Ovary (tissue), 9 donors: ENCODE data around the gene CDH23. TPM values are rescaled to one million over a fixed set of nuclear protein-coding genes. Genes with fewer than 3 reads are reported as not detected.

Experiments
- DNase-seq, 5 donors: peaks; one replicate each; pipeline ENCODE4 v3.0.0-alpha.2; 2019 to 2020
- H3K27ac ChIP-seq, 2 donors: fragments of 200-600 bp; one replicate each; pipeline versions ENCODE4 v1.5.1 to v1.8.0; 2019 to 2022
- H3K27me3 ChIP-seq: fragments of 200-600 bp; one replicate; pipeline ENCODE4 v1.8.0; 2022
- H3K36me3 ChIP-seq: fragments of 200-600 bp; sonication (generic); one replicate; pipeline ENCODE4 v1.5.1; 2019
- H3K4me1 ChIP-seq: one replicate; pipeline ENCODE4 v1.8.1; 2013; ENCODE audit warnings: mild to moderate bottlenecking, moderate library complexity; ENCODE audit not compliant: insufficient read depth
- H3K4me3 ChIP-seq: fragments of 200-600 bp; sonication (generic); one replicate; pipeline ENCODE4 v1.5.1; 2017
- H3K9me3 ChIP-seq, 2 donors: fragments of 200-600 bp in 1 of 2; sonication (generic) in 1 of 2; one replicate each; pipeline versions ENCODE4 v1.5.1 to v1.8.1; 2013 to 2019; ENCODE audit warnings: mild to moderate bottlenecking in 1 of 2, moderate library complexity in 1 of 2
- CTCF ChIP-seq, 3 donors: fragments of 450-650 bp in 2 of 3; fragments of 200-600 bp in 1 of 3; IDR thresholded peaks; one replicate each; pipeline versions ENCODE4 v1.5.1 to v1.8.0; 2016 to 2022; ENCODE audit warnings: antibody characterized with exemption in 3 of 3, mild to moderate bottlenecking in 1 of 3
- EP300 ChIP-seq: sonication (generic); formaldehyde crosslinking; IDR thresholded peaks from one replicate; pipeline ENCODE4 v1.6.1; 2017; ENCODE audit warnings: antibody characterized with exemption
- POLR2A ChIP-seq: fragments of 450-650 bp; IDR thresholded peaks from one replicate; pipeline ENCODE4 v1.6.1; 2017; ENCODE audit warnings: antibody characterized with exemption, mild to moderate bottlenecking, moderate library complexity
- WGBS, 3 donors: extraction: QIAGEN DNeasy Blood & Tissue Kit in 1 of 3; methylation state at CpG; one replicate each; pipeline versions ENCODE4 v1.1.5 to v1.1.7; 2013 to 2017; 5-methylcytosine and 5-hydroxymethylcytosine counted together
- intact Hi-C, 4 donors: fragments of 100-400 bp; cut with DNase I; formaldehyde crosslinking; loops; one replicate each; pipeline versions ENCODE4 v1.11.0 to v1.15.1; 2022 to 2023
- polyA plus RNA-seq, 2 donors: library from polyadenylated mRNA; stranded (reverse); fragments of 200-250 nt in 1 of 2; fragments of 350-450 nt in 1 of 2; fragmentation: Illumina TruSeq in 1 of 2; extraction: RNeasy Lipid Tissue Mini Kit (QIAGEN cat#74804) in 1 of 2; gene quantifications; one replicate each; pipeline ENCODE4 v1.2.3, GENCODE V29; 2013 to 2014
- total RNA-seq, 7 donors: library from RNA; depleted of rRNA in 2 of 7; stranded (reverse); fragments of >200 nt in 2 of 7; fragmentation: NEBNext Ultra II Directional in 3 of 7; extraction: Animal tissue kit (Norgen Biotek cat#: 25700) in 3 of 7; gene quantifications; one replicate each; pipeline versions ENCODE4 v1.1.0 to v1.2.4, GENCODE V29; 2016 to 2023
- donor health status: DM: no; HTN: no; CAD: no; lungs with moderate emphysema.
- donor health status: DM: no; HTN: no; CAD: no.
- donor health status: Bipolar disorder and iron deficiency.
- donor health status: DM: yes; HTN: yes; CAD: no.
- donor health status: DM: no; HTN: no; CAD: no.
- donor health status: DM: yes; HTN: yes; CAD: no.

CDH23 gene
- total and polyA plus RNA-seq, 9 donors, result 7.5 to 108 (median 39.1) TPM

DNA sequence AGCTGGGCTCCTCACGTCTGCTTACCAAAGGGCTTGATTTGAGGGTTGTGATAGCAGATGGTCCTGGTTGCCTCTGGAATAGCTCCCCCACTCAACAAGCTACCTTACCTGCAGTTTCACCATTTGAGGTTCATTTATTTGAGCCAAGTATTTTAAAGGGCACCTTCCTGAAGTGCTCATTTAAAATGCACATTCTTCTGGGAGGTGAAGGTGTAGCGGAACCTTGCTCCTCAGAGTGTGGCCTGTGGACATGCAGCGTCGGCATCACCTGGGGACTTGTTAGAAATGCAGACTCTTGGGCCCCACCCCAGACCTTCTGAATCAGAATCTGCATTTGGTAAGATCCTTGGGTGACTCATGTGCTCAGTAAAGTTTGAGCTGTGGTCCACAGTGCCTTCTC, 2.3 kb downstream of the CDH23 start:
- Histone ChIP-seq H3K9me3 (no peaks in the 10 kb centered on the region), H3K4me3 (no peak overlapping the region), H3K27me3 (no peaks in the 10 kb centered on the region), H3K4me1 (peaks cover 7% of the 10 kb centered on the region), H3K27ac (no peak overlapping the region), H3K36me3 (no peaks in the 10 kb centered on the region)
- intact Hi-C loops, result loop anchor here (5.0 to 10.0 kb wide), 6 partner anchors 168 to 376 kb away; partner anchors contain the start of gene VSIR (in 1 of the 4)
- DNase-seq, result peak in 1 of 5 donors; percentile 8
- WGBS, 3 donors, result 86 to 88% (median 87%) methylated on average over 4 of the region's 4 CpGs
- TF ChIP-seq CTCF (IDR thresholded peaks at IDR 0.05) (no peak), EP300 (no peak), POLR2A (no peak)

DNA sequence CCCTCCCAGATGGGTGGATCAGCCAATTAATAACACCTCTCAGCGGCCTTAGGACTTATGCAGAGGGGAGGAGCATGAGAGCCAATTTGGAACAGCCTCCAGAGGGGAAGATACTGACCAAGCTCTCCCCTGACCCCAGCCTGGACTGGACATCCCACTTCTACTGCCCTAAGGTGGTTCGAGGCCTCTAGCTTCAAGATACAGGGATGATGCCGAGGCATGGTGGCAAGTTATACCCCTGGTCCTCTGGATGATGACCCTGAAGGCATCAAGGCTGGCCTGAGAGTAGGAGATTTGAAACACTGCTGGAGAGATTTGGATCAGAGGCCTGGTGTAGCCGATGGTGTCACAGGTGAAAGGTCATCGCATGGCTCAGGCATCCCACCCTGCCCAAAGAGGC, 3.2 kb downstream of the CDH23 start:
- Histone ChIP-seq H3K27me3 (no peaks in the 10 kb centered on the region), H3K36me3 (no peaks in the 10 kb centered on the region), H3K4me1 (peaks cover 7% of the 10 kb centered on the region), H3K9me3 (no peaks in the 10 kb centered on the region), H3K27ac (no peak overlapping the region), H3K4me3 (no peak overlapping the region)
- WGBS, 3 donors, result 80 to 91% (median 87%) methylated on average over 5 of the region's 5 CpGs
- TF ChIP-seq POLR2A, result no peak
- no peak for TF ChIP-seq EP300
- no peak for TF ChIP-seq CTCF (IDR thresholded peaks at IDR 0.05)
- no peak for DNase-seq
- intact Hi-C loops, result loop anchor here (5.0 to 10.0 kb wide), 6 partner anchors 167 to 375 kb away; partner anchors contain the start of gene VSIR (in 1 of the 4)

- Histone ChIP-seq H3K4me3 (no peak overlapping the region), H3K4me1 (peaks cover 7% of the 10 kb centered on the region), H3K27ac (no peak overlapping the region), H3K27me3 (no peaks in the 10 kb centered on the region), H3K36me3 (no peaks in the 10 kb centered on the region), H3K9me3 (no peaks in the 10 kb centered on the region)
- intact Hi-C loops, result no loop called here
- TF ChIP-seq EP300 (no peak), POLR2A (no peak), CTCF (IDR thresholded peaks at IDR 0.05) (no peak)
- 86 to 93% (median 91%) methylated on average over 7 of the region's 7 CpGs for WGBS, 3 donors
- peak in 1 of 5 donors; percentile 5 for DNase-seq
Measured at GRCh38 chr10:71401056-71401455, 4.3 kb downstream of the CDH23 start.

DNA sequence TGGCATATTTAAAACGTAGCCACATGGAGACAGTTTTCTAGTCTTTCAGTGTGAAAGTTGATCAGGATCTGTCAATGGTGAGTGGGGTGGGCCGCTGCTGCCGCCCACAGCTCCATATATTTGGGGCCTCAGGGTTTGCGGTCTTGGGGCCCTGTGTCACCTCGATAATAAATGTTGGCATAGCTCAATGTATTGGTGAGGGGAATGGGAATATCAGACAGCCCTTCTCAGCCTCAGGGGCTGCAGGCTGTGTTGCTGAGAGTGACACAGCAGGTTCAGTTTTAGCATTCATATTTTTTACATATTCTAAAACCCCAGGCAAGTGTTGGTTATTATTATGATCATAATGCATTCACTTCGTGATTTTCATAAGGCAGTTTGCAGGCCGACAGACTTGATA, 5.3 kb downstream of the CDH23 start:
- no peak overlapping the region for H3K4me3 ChIP-seq
- H3K27ac ChIP-seq, result no peak overlapping the region
- intact Hi-C loops, result no loop called here
- TF ChIP-seq EP300 (no peak), POLR2A (no peak), CTCF (IDR thresholded peaks at IDR 0.05) (no peak)
- peak in 1 of 5 donors; percentile 3 for DNase-seq
- H3K27me3 ChIP-seq, result no peaks in the 10 kb centered on the region
- no peaks in the 10 kb centered on the region for H3K36me3 ChIP-seq
- 94 to 97% (median 94%) methylated on average over 7 of the region's 7 CpGs for WGBS, 3 donors
- H3K4me1 ChIP-seq, result peaks cover 7% of the 10 kb centered on the region
- H3K9me3 ChIP-seq, result no peaks in the 10 kb centered on the region
